Fibroblast of skin of abdomen (primary cell): ENCODE results near the gene LCNL1.

Experiments
- DNase-seq: peaks from one replicate; pipeline ENCODE4 v3.0.0-alpha.2; 2013

LCNL1 gene

DNA sequence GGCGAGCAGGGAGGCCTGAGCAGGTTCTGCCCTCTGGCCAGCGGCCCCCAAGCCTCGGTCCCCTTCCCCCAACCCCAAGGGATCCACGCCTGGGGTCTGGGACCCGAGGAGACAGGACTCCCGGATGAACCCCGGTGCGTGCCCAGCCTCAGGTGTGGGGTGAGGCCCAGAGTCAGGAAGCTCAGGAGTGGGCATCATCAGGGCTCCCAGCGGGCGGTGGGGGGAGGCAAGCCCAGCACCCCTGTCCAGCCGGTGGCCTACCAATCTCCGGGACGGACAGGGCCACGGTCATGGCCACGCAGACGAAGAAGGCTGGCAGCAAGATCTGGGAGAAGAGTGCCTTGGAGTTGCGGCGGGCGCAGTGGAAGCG is 30.8 kb downstream of the LCNL1 start:
- DNase-seq, result no peak

- no peak for DNase-seq
Observed at GRCh38 chr9:137014166-137014565, 31.4 kb downstream of the LCNL1 start.

- DNase-seq, result no peak
Observed at GRCh38 chr9:137014776-137015539, 32.2 kb downstream of the LCNL1 start.

GRCh38 chr9:137015540-137015930 is 32.7 kb downstream of the LCNL1 start:
- no peak for DNase-seq

DNA sequence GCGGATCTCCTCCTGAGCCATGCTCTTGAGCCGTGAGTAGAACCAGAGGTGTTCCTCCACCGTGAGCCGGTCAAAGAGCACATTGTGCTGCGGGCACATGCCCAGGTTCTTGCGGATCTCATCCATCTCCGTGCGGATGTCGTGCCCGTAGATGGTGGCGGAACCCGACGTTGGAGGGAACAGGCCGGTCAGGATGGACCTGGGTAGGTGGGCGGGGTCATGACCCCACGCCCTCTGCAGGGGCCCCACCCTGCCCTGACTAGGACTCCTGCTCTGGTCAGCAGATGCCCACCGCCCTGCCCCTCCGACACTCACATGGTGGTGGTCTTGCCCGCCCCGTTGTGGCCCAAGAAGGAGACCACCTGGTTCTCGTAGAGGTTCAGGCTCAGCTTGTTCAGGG is 33.2 kb downstream of the LCNL1 start:
- no peak for DNase-seq

DNA sequence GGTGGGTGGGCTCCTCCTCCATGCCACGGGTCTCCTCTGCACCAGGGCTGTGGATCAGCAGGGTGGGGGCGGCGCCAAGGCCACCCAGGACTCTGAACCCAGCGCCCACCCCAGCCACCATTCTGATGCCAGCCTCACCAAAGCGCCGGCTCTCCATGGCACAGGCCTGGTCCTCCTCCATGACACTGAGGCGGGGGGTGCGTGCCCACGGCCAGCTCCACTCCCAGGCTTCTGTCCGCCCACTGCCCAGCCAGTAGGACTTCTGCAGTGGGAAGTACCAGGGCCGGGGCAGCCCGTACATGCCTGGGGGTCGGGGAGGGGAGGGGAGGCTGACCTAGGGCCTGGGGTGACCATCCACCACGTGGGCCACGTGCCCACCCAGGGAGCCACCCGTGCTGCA is 33.6 kb downstream of the LCNL1 start:
- no peak for DNase-seq

DNA sequence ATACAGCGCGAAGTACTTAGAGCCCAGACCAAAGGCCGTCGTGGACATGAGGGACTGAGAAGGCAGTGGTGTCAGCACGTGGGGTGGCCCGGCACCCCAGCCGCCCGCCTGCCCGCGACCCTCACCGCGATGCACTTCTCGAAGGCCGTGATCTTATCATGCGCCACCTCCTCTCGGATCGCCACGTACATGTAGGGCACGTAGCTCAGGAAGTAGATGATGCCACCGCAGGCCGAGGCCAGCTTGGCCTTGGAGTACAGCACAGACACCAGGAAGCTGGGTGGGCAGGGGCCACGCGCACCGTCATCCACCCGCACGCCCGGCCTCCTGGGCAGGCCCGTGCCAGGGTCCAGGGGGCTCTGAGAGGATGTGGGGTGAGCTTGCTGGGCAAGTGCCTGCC is 34.3 kb downstream of the LCNL1 start:
- DNase-seq, result no peak

- no peak for DNase-seq
Observed at GRCh38 chr9:137017791-137018497, 35.2 kb downstream of the LCNL1 start.

DNA sequence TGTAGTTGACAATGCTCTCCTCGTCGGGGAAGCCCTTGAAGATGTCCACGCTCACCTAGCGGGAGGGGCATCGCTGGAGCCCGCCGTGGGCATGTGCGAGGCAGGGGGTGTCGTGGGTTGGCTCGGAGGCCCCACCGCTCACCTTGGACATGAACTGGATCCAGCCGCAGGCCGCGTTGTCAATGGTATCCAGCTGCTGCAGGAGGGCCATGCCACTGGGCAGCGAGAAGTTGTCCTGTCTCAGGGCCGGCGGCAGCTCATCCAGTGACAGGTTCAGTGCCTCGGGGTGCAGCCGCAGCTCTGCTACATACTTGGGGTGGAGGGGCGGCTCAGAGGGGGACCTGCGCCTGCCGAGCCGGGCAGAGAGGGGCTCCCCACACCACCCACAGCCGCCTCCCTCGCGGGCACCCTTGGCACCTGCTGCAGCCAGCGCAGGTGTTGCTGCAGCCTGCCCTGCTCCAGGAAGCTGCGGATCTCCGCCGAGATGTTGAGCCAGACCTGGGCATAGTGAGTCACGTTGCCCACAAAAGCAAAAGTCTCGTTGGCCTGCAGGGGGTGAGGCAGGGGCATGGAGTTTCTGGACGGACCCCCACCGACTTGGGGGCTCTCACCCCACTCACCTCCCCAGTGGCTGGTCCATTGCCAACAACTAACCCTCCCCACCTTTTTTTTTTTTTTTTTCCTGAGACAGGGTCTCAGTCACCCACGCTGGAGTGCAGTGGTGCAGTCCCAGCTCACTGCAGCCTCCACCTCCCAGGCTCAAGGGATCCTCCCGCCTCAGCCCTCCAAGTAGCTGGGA is 36.2 kb downstream of the LCNL1 start:
- DNase-seq, result no peak

DNA sequence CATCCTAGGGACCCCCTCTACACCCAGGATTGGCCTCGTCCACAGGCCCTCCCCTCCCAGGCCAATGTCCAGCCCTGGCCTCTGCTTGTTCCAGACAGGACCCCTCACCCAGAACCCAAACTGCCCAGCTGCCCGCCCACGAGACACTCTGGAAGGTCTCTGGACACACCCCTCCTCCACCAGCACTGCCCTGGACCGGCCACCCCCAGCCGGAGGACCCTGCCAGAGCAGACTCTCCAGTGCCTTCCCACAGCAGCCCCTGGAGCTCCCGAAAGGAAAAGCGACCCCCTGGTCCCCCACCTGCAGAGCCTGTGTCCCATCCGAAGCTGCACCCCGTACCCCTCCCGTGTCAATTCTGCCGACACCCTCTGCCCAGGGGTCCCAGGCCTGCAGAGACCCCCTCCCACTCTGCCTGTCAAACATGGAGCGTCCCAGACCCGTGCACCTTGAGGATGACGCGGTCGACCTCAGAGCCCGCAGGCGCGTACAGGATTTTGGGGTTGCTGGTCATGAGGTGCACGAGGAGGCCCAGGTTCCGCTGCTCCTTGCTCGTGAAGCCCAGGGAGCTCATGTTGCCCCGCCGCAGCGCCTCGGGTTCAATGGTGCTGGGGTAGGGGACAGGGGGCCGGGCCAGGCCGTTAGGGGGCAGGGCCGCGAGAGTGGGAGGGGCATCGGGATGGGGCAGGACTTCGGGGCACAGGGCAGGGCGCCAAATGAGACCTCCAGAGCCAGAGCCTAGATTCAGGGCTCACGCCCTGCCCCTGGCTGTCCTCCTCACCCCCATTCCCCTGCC is 37.3 kb downstream of the LCNL1 start:
- DNase-seq, result no peak

GRCh38 chr9:137020771-137021567 is 38.2 kb downstream of the LCNL1 start:
- DNase-seq, result no peak

GRCh38 chr9:137021568-137021978 is 38.8 kb downstream of the LCNL1 start:
- no peak for DNase-seq

- peak; percentile 20 for DNase-seq
Observed at GRCh38 chr9:137021979-137022661, 39.3 kb downstream of the LCNL1 start.

- DNase-seq, result no peak
Observed at GRCh38 chr9:137022662-137023008, 39.8 kb downstream of the LCNL1 start.

DNA sequence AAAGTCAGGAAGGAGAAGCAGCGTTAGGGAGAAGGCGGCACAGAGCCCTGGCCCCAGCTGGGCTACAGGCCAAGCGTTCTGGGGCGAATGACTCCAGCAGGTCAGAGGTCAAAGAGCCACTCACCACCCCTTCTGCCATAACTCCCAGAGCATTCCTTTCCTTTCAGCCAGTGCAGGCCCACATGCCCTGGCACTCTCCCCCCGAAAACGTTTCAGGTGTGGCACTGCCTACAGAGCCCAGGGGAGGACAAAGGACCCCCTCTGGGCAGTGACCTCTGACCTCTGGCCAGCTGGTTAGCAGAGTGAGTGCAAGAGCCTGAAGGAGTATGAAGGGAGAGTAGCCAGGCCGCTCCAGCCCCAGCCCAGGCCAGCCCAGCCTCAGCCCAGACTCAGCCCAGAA is 40.4 kb downstream of the LCNL1 start:
- DNase-seq, result no peak

- DNase-seq, result no peak
Observed at GRCh38 chr9:137023583-137023991, 40.8 kb downstream of the LCNL1 start.

DNA sequence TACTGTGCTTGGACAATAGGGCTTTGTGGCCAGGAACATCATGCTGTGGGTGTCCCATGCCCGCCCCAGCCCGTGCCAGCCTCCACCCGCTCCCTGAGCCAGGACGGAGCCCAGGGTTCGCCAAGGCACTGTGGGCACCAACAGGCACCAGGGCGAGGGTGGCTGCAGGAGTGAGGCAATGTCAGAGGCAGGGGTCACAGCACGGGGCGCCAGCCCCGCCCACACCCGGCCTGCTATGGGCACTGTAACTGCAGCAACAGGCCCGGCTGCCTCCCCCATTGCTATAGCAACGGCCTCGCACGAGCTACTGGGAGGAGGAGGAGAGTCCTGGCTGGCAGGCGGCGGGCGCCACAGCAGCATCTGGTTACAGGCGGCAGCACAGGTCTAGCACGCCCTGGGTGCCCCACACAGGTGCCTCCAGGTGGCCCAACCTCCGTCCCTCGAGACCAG is 42.7 kb downstream of the LCNL1 start:
- no peak for DNase-seq

DNA sequence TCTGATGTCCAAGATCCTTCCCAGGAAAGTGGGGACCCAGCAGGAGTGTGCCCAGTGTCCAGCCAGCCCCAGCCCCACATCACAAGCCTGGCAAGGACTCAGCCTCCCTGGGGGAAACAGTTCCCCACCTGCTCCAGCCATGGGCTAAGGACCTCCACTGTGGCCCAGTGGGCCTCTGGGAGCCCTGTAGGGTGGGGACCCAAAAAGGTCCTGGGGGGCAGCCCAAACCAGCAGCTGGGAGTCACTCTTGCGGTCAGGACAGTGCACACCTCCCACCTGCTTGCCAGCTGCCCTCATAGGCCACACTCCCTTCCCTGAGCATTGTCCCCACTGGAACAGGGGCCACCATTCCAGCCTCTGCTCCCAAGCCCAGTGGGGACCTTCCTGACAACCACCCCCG is 43.6 kb downstream of the LCNL1 start:
- DNase-seq, result no peak

DNA sequence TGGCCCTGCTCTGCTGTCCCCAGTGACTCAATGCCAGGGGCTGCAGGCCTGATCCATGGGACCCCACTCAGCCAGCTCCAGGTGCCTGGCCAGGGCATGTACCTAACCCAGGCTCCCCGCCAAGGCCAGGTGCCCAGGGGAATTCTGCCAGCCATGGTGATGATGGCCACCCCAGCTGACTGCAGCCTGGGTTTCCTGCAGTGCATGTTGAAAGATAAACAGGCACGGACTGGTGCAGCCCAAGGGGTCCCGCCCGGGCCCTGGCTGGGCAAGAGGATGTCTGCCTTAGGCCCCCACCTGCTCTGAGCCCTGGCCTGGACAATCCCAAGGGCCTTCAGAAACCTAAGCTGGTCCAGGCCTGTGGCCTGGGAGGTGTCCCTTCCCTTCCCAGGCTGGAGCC is 44.0 kb downstream of the LCNL1 start:
- DNase-seq, result no peak

DNA sequence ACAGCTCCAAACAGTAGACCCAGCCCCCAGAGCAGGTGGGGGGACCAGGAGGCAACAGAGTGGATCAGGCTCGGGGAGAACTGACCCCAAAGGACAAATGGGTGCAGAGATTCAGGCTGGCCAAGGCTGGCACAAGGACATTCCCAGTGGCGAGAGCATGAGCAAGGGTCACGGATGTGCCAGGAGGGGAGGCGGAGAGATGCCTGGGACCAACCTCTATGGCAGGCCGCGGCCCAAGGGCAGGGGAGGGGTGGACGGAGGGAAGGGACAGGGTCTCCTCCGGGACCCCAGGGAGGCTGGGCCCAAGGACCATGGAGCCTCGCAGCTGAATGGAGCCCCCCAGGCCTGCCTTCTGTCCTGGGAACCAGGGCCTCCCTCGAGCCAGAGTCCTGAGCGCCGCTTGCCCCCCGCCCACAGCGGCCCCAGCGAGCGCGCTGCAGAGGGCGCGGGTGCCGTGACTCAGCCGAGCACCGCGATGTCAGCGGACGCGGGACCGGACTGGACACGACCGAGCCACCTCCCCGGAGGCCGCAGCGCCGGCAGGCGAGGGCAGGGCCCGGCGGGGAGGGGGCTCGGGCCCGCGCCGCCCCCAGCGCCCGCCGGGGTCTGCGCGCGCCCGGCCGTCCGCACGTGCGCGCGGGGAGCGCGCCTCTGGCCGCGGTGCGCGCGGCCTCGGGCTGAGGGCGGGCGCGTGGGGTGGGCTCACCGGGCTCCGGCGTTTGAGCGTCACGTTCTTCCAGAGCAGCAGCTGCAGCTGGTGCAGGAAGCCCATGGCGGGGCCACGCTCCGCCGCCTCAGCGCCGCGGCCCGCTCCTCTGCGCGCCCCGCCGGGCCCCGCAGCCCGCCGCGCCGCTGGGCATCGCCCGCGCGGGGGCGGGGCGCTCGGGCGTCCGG is 44.8 kb downstream of the LCNL1 start, which contains the start of gene ABCA2:
TSS of gene ABCA2 (minus strand) at position 869 of the 894 bp plus-strand sequence. CDS start at position 772, 97 bp downstream.
- DNase-seq, result no peak
